HG03045 (cell line): ENCODE data around the gene ARHGEF17.

Source experiments
- ATAC-seq: cut with Tn5 transposase; IDR thresholded peaks from one replicate; pipeline ENCODE4 v1.9.1; 2021; ENCODE audit warnings: mild to moderate bottlenecking, moderate library complexity; ENCODE audit not compliant: unreplicated experiment

ARHGEF17 gene

DNA sequence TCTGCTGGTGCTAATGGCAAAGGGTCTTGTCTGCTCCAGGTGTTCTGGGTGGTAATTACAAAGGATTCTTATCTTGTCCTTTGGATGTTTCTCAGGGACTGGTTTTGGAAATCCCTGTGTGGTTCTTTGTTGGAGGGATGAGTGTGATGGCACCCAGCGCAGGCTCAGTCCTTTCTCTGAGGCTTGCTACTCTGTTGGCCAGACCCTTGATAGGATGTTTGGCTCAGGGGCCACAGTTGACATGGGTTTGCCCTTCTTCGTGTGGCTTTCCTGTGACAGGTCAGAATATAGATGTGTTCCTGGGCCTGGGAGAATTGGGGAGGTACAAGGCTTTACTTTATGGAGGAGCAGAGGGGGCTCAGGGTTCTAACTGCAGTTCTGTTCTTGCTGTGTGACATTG is 4.0 kb downstream of the ARHGEF17 start:
- ATAC-seq = no peak

DNA sequence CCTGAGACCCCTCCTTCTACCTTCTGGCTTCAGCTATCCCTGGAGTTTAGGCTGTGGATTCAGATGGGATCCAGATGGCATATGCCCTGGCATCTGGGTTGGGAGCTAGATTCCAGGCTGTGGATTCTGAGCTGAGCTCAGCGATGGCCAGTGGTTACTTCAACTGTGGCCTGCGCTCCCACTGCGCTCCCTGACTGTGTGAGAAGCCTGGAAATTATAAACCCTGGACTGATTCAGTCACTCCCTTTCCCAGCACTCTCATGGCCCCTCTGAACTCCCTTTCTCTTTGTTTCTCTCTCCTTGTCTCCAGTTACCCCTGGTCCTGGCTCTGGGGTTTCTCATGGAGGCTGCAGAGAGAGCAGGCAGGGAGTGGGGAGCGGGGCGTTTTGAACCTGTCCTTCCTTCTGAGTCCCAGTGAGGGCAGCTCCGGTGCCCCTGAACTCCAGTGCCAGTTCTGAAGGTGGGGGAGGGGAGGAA is 4.8 kb downstream of the ARHGEF17 start:
- no peak for ATAC-seq

DNA sequence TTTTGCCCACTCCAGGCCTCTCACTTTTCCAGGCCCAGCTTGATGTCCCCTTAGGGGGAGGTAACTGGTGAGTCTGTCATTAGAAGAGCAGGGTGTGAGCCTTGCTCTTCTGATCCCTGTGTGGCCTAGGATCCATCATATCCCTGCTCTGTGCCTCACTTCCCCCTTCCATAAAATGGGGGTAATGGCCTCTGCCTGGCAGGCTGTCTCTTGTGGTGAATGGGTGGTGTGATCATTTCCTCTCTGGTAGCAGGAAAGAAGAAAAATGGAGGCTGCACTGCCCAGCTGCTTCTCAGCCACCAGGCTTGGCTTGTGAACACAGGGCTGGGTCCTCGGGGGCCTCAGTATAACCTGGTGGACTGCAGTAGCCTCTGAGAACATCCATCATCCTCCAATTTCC is 5.6 kb downstream of the ARHGEF17 start:
- peak; percentile 16 for ATAC-seq

DNA sequence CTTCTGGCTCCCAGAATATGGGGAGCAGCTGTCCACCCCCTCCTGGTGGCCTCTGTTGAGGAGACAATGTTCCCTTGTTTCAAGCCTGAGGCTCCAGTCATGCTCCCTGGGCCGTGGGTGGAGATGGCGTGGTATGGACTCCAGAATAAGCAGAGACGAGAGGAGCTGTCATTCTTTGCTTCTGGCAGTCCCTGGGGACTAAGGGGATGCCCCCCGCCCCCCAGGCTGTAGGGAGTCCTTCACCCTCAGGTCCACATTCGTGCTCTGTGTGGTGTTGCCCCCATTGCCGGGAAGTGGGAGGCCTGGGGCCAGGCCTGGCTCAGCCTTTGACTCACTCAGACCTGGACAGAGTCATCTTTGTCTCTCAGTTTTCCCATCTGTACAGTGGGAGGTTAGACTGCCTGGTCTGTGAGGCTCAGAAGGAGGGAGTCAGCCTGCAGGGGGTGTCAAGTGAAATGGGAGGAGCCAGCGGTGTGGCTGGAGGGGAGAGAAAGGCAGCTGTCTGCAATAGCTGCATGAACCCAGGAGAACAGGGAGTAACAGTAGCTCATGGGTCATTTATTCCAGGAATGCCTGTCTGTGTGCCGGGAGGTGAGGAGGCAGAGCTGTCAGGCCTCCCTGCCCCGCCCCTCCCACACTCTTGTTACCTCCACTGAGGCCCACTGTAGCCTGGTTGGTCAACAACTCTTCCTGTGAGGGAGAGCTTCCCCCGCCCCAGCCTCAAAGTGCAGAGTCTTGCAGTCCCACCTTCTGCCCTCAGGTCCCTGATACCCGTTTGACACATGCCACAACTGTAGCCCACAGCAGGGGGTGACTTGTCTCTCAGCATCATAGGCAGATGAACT is 6.3 kb downstream of the ARHGEF17 start:
- ATAC-seq = peak; percentile 45

DNA sequence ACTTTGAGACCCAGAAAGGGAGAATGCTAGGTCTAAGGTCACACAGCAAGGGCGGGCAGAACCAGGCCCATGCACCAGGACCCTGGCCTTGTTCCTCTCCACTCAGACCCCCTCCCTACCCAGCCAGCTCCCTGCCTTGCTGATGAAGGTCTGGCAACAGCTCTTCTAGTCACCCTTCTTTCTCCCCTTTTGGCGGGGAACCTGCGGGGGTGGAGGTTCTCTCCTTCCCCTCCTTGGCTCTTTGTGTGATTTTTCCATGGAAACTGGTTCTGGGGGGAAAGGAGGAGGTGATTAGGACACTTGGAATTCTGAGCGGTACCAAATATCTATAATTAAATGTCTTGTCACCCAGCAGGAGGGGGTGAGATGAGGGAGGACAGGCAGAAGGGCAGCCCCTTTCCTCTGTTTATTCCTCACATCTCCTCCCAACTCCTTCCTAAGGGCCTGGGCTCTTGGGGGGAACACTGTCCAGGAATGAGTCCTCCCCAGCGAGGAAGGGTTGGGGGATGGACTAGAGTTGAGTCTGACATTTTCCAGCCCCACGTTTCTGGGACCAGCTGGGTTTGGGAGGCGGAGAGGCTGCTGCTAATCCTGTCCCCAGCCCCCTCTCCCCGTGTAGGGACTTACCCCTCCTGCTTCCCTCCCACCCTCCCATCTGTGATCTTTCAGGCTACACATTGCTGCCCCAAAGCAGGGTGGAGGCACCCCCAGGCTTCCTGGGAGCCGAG is 7.4 kb downstream of the ARHGEF17 start:
- no peak for ATAC-seq

DNA sequence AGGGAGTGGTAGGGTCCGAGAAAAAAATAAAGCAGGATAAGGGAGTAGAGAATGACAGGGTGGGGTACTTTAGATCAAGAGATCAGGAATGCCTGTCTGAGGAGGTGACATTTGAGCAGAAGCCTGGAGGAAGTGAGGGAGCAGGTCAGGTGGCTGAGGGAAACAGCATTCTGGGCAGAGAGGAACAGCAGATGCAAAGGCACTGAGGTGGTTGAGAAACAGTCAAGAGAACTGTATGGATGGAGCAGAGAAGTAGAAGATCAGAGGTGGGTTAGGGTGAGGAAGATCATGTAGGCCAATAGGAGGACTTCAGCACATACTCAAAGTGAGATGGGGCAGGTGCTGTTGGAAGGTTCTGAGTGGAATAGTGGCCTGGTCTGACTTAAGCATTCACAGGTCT is 8.3 kb downstream of the ARHGEF17 start:
- no peak for ATAC-seq

DNA sequence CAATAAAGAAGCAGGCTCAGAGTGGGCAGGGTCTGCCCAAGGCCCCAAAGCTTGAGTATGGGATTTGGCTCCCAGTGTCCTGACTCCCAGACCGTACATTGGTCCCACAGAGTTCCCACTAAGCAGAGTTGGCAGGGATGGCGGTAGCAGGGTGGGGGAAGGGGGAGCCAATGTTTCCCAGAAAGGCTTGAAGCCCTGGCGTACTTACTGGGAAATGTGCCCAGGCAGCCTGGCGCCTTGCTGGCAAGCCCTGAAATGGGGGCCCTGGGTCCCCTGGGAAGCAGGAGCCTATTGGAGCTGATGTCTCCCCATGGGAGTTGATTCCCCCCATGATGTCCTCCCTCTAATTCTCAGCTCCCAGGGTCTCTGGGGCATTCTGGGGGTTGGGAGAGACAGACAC is 9.3 kb downstream of the ARHGEF17 start:
- ATAC-seq = no peak

DNA sequence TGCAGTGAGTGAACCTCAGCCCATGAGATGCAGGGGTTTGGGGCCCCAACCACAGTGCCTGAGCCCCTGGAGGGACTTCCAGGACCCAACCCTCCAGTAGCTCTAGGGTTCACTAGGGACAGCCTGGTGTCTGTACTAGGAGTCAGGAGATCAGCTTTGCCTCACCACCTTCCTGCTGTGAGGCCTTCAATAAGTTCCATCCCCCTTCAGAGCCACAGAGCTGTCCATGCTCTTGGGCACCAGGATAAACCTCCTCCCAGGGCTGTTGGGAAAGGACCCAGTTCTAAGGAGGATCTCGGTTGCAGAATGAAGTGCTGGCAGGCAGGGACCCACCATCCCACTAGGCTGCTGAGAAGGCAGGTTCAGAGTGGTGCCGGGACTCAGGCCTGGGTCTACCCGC is 9.7 kb downstream of the ARHGEF17 start:
- ATAC-seq = no peak

DNA sequence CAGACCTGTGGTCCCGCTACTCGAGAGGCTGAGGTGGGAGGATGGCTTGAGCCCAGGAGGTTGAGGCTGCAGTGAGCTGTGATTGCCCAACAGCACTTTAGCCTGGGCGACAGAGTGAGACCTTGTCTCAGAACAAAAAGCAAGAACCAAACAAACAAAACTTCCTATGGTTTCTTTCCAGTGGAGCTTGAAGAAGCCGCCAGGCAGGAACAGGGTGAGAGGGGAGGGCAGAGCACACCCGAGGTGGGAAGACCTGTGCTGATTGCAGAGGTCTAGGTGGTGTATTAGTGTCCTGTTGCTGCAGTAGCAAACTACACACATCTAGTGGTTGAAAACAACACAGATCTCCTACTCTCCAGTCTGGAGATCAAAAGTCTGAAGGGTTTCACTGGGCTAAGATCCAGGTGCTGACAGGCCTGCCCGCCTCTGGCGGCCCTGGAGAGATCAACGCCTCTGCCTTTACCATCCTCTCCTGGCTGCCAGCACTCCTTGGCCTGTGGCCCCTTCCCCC is 10.5 kb downstream of the ARHGEF17 start:
- no peak for ATAC-seq

DNA sequence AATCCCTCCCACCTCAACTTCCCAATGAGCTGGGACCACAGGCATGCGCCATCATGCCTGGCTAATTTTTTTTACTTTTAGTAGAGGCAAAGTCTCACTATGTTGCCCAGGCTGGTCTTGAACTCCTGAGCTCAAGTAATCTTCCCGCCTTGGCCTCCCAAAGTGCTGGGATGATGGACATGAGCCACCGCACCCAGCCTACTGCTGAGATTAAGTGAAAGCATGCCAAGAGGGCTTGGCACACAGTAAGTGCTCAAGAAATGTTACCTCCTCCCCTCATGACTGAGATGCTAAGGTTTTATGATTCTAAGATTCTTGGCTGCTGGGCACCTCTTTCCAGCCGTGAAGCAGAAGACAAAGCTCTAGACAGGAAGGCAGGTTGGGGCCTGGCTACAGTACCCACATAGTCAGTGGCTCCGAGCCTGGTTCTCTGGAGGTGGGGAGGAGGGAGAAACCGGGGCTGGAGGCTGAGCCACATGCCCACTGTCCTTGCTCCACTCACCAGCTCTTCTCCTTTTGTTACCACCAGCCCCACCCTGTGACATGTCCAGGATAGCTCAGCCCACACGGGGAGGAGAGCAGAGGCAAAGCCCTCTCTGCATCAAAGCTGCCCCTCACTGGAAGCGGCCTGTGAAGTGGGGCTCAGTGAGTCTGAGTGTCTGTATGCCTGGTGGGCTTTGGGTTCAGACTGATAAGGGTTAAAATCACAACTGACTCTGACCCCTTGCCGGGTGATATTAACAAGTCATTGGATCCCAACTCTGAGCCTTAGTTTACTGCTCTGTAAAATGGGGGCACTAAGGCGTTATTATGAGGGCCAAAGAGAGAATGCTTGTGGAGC is 12.9 kb downstream of the ARHGEF17 start:
- no peak for ATAC-seq

DNA sequence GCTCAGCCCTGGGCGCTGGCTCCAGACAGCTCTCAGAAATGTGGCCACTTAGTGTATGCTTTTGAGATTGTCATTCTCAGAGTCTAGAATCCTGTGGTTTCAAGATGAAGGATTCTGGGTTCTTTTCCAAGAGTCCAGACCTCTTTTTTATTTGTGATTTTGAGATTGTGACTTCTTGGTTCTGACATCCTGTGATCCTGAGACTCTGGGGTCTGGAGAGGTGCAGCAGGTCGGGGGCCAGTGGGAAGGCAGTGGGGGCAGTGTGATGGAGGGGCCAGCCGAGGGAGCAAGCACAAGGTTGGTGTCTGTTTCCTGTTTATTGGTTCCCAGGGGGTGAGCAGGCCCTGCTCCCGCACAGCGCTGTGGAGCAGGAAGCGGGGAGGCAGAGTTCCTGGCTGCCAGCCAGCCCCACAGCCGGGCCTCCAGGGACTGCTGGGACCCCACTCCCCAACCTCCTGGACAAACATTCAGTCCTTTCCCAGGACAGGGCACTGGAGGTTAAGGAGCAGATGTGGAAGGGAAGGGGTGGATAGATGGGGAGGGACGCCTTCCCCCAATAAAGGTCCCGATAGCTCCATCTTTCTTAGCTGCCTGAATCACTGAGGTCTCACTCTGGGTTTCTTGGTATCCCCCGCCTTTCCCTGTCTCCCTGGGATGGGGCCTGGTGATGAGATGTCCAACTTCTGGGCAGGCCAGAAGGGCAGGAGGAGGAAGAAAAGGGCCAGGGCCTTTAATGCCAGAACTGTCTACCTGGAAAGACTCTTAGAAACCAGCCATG is 13.7 kb downstream of the ARHGEF17 start:
- ATAC-seq = no peak

DNA sequence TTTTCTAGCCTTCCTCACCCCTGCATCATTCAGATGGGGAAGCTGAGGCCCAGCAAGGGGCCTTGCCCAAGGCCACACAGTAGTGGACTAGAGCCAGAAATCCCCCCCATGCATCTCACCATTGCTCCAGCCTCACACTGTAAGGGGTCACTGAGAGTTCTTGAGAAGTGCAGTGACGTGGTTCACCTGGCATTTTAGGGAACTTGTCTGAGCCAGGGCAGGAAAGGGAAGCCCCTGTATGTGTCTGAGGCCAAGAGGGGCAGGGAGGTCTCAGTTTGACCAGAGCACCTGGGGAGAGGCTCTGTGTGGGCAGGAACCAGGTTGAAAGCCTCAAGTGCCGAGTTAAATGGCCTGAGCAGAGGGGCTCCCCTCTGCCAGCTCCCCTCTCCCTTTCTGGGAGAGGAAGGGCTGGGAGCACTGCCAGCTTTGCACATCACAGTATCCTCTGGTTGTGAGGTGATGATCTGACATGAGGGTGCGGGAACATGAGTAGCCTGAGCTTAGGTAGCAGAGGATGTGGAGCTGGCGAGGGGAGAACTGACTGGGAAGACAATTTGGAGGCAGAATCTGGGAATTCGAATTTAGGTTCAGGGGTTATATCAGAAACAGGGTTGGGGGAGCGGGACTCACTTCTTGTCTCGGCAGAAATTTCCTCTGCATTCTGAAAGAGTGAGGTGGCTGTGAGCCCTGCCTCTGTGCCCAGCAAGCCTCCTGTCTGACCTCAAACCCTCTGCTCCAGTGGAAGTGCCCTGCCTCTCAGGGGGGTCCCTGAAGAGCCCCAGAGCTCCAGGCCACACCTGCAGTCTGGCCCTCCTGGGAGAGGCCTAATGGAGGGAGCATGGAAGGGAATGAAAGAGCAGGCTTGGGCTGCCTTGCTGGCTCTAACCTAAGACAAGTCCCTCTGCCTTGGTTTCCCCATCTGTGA is 14.6 kb downstream of the ARHGEF17 start:
- ATAC-seq = no peak

DNA sequence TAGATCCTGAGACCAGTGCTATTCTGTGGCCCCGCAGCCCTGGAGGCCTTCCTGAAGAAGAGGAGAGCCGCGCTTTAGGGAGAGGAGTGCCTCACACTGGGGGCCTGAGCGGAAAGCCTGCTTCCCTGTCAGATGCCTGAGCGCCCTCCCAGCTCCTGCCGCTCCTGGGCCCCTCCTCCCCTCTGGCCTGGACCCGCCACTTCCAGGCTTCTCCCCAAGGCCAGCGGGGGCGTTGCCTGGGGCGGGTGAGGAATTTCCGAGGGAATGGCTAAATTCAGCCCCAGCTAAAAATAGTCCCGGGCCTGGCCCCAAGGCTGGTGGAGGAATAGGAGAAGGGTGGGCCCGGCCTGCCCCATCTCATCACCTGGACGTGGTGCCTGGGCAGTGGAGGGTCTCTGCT is 15.4 kb downstream of the ARHGEF17 start:
- ATAC-seq = no peak

DNA sequence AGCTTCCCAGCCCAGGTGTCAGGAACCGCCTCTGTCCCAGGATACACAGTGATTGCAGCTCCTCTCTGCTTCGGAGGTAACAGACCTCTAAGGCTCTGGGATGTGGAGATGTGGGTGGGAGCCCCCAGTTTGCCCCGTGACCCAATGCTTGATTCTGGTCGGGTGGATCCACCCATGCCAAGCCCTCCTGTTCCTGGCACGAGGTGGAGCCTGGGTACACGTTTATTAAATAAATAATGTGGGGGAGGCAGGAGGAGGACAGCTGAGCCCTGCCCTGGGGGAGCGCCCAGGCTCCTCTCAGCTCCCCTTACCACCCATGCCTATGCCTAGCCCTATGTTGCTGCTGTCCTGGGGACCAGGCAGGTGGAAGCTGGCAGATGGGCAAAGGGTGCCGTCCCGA is 16.0 kb downstream of the ARHGEF17 start:
- ATAC-seq = no peak

DNA sequence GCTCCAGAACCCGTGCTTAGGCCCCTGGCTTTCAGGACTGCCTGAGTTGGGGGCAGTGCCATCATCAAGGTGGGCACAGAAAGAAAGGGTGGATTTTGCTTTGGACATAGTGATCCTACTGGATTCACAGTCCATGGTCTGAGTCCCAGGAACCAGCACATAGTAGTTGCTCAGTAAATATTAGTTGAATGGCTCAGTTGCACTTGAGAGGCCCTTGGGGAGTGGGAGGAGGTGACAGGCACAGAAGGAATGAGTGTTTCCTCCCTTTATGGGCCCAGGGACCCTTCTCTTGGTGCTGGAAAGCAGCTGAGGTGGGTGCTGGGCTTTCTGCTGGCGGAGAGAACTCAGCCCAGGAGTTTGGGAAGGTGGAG is 16.6 kb downstream of the ARHGEF17 start:
- no peak for ATAC-seq

DNA sequence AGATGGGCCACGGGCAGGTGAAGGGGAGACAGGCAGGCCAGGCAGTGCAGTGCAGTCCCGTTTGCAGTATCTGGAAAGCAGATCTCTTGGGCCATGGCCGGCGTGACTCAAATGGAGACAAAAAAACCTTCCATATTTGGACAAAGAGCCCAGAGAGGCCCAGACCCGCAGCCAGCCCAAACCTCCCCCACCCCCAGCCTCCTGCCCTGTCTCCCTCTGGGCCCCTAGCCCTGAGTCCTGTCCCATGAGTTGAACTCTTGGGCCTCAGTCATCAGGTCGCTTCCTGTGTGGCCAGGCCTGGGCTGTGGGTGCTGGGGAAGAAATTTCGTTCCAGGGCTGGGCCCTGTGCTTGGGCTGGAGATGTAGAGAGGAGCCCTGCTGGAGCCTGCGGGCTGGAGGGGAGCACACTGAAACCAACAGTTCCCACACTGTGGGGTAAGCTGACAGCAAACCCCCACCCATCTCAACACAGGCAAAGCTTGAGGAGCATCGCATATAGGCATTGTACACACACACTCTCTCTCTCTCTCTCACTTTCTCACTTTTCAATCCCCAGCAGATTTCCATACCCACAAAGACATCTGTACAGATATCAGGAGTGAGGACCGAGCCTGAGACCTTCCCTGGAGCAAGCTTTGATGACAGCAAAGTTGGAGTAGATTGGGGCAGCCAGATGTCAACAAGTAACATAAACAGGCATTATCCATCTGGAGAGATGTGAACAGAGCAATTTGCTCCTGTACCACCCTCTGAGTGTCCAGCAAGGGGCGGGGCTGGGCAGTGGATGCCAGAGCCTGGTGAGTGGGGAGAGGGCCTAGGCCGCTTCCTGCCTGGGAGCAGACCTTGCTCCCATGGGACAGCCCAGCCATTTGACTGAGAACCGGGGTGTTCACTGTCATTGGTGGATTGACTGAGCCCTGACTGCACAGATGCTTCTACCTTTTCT is 17.2 kb downstream of the ARHGEF17 start:
- peak; percentile 51 for ATAC-seq

DNA sequence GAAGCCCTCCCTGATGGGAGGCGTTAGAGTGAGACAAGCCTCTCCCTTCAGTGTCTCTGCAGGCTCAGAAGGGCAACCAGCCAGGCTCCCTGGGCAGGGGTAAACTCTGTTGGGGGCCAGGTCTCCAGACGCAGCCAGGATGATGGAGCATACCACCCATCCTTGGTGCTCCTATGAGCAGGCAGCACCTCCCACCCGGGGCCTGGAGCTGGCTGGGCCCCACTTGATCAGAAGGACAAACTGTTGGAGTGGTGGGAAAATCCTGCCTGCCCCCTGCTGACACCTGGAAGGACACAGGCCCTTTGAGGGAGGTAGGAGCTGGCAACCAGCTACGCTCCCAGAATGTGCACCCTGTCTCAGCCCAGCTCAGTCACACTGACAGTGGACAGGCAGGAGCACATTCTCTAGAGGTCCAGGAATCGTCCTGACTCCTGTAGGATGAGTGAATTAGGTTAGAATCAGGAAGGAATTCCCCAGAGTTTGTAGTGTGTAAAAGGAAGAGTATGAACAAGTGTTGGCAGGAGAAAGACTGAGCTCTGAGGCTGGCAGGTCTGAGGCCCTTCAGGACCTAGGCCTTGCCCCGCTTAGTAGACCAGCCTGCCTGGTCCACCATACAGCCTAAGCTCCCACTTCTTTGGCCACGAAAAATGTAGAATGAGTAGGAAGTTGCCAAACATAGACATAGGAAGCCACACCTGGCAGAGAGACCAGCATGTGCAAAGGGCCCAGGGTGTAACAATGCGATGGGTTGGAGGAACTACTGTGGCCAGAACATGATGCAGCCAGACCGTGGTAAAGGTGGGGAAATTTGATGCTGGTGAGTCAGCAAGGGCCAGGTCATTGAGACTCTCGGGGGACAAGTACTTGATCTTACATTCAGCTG is 19.1 kb downstream of the ARHGEF17 start:
- ATAC-seq = no peak
